ENCODE measurements around the gene ZNF33B.
A peak's percentile ranks its signal among the peaks of the same experiment; 100 is the strongest.
"Not testable (repeated sequence)": the region's sequence is repeated elsewhere in the genome, so short reads cannot be mapped to it uniquely, and the experiment has no call there.

ZNF33B gene

DNA sequence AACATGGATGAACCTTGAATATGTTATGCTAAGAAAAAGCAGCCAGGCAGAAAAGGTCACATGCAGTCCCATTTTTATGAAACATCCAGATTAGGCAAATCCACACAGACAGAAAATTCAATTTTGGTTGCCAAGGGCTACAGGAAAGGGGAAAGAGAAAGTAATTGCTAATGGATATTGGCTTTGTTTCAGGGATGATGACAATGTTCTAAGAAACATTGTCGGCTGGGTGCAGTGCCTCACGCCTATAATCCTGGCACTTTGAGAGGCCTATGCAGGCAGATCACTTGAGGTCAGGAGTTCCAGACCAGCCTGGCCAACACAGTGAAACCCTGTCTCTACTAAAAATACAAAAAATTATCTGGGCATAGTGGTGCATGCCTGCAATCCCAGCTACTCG is 23.0 kb downstream of the ZNF33B start:
- DNase-seq (ENCODE audit: low read depth), result no peak

GRCh38 chr10:42609872-42610271 is 28.5 kb downstream of the ZNF33B start:
- no peak for DNase-seq (ENCODE audit: low read depth)

DNA sequence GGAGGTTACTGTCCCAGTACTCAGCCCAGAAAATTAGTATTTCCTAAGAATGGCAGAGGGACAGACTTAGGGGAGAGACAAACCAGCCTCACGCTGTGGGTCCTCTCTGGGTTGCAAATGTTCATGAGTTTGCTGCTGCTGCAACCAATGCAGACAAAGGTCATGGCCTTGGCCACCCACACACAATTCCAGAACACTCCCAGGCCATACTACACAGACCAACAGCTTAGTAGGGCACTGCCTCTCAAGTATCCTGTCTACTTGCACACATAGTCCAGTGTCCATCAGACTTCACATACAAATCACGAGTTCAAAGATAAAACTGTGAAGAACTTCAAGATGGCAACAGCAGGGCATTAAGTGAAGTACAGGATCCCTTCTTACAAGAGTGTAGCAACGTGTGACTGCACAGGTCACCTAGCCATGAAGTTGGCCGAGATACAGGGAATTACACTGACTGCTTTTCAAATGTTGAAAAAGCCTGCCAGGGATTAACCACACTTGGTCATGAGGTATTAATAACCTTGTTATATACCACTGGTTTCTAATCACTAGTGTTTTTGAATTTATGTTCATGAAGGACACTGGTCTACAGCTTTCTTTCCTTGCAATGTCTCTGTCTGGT is 40.0 kb downstream of the ZNF33B start:
- DNase-seq (ENCODE audit: low read depth), result no peak

DNA sequence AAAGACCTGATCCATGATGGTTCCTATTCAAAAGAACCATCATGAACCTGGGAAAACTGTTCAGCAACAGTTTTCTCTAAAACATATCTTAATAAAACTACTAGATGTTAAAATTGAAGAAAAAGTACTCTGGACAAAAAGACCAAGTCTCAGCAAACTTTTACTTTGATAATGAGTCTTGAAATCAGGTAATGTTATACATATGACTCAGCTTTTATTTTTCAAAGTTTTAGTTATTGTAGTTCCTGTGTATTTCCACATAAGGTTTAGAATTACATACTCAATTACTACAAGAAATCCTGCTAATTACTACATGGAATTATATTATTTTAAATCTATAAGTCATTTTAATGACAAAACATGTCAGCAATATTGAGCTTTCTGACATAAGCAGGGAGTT is 42.2 kb downstream of the ZNF33B start:
- no peak for DNase-seq (ENCODE audit: low read depth)

DNA sequence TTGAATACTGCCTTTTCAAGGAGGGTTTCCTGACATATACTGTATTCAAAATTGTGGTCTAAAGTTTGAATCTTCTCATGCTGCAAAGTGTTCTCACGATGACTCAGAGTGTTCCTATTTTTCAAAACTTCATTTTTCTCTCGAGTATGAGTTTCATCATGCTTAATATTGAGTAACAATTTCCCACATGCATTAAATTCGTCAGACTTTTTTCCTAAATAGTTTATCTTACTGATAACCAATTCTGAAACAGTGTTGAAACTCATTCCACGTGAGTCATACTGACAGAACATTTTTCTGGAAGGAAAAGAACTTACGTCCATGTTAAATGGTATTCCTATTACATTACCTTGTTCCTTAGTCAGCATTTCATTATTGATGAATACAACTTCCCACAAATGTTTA is 44.1 kb downstream of the ZNF33B start:
- DNase-seq (ENCODE audit: low read depth), result no peak

DNA sequence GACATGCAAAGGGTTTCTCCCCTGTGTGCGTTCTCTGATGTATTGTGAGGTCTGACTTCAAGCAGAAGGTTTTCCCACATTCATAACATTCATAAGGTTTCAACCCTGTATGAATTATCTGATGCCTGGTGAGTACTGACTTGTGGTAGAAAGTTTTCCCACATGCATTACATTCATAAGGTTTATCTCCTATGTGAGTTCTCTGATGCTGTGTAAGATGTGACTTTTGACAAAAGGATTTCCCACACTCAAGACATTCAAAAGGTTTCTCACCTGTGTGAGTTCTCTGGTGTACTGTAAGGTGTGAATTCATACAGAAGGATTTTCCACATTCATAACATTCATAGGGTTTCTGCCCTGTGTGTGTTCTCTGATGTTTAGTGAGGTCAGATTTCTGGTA is 45.1 kb downstream of the ZNF33B start:
- no peak for DNase-seq (ENCODE audit: low read depth)

DNA sequence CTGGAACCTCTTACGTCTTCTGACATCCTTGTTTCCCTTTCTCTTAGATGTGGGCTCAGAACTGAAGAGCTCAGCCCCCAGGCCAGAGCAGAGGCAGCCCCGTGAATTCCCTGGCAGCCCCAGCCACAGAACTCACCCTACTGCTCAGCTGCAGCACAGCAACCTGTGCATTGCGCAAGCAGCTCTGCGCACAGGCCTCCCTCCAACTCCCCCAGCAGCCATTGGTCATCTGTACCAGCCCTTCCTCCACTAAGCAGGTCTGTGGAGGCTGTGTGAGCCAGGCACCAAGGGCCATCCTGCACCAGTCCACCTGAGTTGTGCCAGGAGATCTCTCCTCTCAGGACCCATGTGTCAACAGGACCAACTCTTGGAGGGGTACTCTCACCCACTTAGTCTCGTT is 54.5 kb downstream of the ZNF33B start:
- no peak for DNase-seq (ENCODE audit: low read depth)

GRCh38 chr10:42578019-42578418 is 60.4 kb downstream of the ZNF33B start:
- no peak for DNase-seq (ENCODE audit: low read depth)

DNA sequence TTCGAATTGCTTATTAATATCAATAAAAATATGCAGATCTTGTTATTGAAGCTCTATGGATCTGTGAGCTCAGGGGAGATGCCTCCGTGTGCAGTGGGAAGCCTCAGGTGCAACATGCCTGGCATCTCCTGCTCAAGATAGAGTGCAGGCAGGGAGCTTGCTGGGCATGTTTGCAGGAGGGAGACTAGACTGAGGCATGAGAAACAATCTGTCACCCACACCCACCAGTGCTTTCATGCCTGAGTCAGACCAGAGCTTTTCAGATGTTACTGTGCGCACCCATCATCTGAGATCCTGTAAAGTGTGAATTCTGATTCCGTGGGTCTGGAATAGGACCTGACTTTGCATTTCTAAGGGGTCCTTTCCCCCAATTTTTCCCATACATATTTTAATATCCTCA is 62.0 kb downstream of the ZNF33B start:
- DNase-seq (ENCODE audit: low read depth), result no peak

GRCh38 chr10:42574336-42574735 is 64.0 kb downstream of the ZNF33B start:
- no peak for DNase-seq (ENCODE audit: low read depth)

GRCh38 chr10:42556931-42557330 is 81.4 kb downstream of the ZNF33B start:
- DNase-seq (ENCODE audit: low read depth), result no peak

GRCh38 chr10:42553576-42553975 is 84.8 kb downstream of the ZNF33B start:
- not testable (repeated sequence) for DNase-seq (ENCODE audit: low read depth)

- no peak for DNase-seq (ENCODE audit: low read depth)
These were observed 85.3 kb downstream of the ZNF33B start for GRCh38 chr10:42553064-42553407.

- peak; percentile 93 for DNase-seq (ENCODE audit: low read depth)
These were observed 85.9 kb downstream of the ZNF33B start for GRCh38 chr10:42552188-42553063.

GRCh38 chr10:42551582-42552187 is 86.7 kb downstream of the ZNF33B start:
- DNase-seq (ENCODE audit: low read depth), result no peak

- no peak for DNase-seq (ENCODE audit: low read depth)
These were observed 88.5 kb downstream of the ZNF33B start for GRCh38 chr10:42549851-42550250.

DNA sequence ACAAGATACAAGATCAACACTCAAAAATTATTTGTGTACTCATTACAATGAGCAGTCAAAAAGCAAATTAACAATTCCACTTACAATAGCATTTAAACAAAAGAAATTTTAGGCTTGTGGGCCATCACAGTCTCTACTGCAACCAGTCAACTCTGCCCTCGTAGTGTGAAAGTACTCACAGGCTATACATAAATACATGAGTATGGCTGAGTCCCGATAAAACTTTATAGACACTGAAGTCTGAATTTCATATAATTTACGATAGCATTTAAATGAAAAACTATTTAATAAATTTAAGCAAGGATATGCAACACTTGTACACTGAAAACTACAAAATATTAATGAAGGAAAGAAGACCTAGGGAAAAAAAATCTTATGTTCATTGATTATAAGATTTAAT is 90.1 kb downstream of the ZNF33B start:
- no peak for DNase-seq (ENCODE audit: low read depth)

- DNase-seq (ENCODE audit: low read depth), result no peak
These were observed 93.4 kb downstream of the ZNF33B start for GRCh38 chr10:42544945-42545344.

DNA sequence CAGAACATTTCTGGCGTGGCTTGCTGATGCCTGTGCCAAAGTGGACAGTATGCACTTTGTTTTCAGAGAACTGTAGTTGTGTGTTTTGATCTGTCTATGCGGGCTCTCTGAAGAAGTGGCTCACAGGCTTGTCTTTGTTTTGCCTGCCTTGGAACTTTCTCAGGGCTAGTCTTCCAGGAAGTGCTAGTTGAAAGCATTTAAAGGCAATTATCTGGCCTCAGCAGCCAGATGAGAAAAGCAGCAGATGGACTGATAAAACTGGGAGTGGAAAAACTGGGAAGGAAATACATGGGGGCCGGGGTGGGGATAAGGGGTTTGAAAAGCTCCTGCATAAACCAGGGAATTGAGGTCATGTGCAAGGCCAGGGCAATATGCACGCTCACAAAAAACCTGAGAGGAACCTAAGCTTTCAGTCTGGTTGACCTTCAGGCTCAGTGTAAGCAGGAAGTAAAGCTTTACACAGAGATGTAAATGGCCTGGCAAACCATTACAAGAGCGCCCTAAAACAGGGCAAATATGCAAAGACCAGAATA is 94.5 kb downstream of the ZNF33B start:
- no peak for DNase-seq (ENCODE audit: low read depth)
